HepG2 (cell line): Measurements from ENCODE around the gene USH2A. TPM values are rescaled to one million over a fixed set of nuclear protein-coding genes. Genes with fewer than 3 reads are reported as not detected.

Experiments used
- ATAC-seq: fragments of 200-7000 bp; cut with Tn5 transposase; 3 replicates; pipeline ENCODE4 v1.9.1; 2020; ENCODE audit warnings: mild to moderate bottlenecking, moderate library complexity
- BruUV-seq: library from RNA; stranded (reverse); fragments of 400-500 nt; replicated peaks from 2 replicates; lab custom pipeline; 2021; lab: Mats Ljungman, UMichigan
- CTCF ChIA-PET: fragments of 300-600 bp; formaldehyde crosslinking; extraction: SDS; loops from one replicate; lab custom pipeline; 2021; ENCODE audit warnings: low total read pairs, inconsistent platforms, low intra/inter-chr PET ratio; lab: Yijun Ruan, JAX
- POLR2A ChIA-PET: fragments of 350-600 bp; sonication (Branson Sonifier 250); formaldehyde crosslinking; loops from one replicate; lab custom pipeline; 2020; ENCODE audit warnings: antibody characterized with exemption, inconsistent platforms; lab: Yijun Ruan, JAX
- DNase-seq: peaks from one replicate; pipeline ENCODE4 v3.0.0-alpha.2; 2015; ENCODE audit warnings: low spot score
- FAIRE-seq: peaks from 3 replicates; lab custom pipeline; 2011; peaks lifted over from hg19 to GRCh38; lab: Jason Lieb, UNC
- H2AFZ ChIP-seq: one replicate; pipeline ENCODE4 v1.6.1; 2011; ENCODE audit warnings: low read length, inconsistent platforms
- H3K27ac ChIP-seq: fragments of 300-600 bp; 3 replicates; pipeline ENCODE4 v1.8.0; 2011; ENCODE audit warnings: mixed run types, mild to moderate bottlenecking, mixed read lengths, low read length, inconsistent platforms; ENCODE audit not compliant: insufficient read depth; ENCODE audit errors: extremely low read length
- H3K27me3 ChIP-seq, 2 experiments: fragments of 200-600 bp in 1 of 2; 2 replicates in 1 of 2; 3 replicates in 1 of 2; pipeline versions ENCODE4 v1.6.0 to v1.8.0; 2011; ENCODE audit warnings: low read length in 2 of 2, mild to moderate bottlenecking in 2 of 2, moderate library complexity in 2 of 2, inconsistent platforms in 1 of 2; ENCODE audit not compliant: insufficient read depth in 2 of 2, control insufficient read depth in 1 of 2
- H3K36me3 ChIP-seq, 2 experiments: fragments of 200-600 bp in 1 of 2; replicated peaks in 1 of 2; 2 replicates in 1 of 2; 3 replicates in 1 of 2; pipeline versions ENCODE4 v1.5.1 to v1.8.0; 2011; ENCODE audit warnings: low read length in 2 of 2, inconsistent platforms in 1 of 2; ENCODE audit not compliant: insufficient read depth in 2 of 2, control insufficient read depth in 1 of 2
- H3K4me1 ChIP-seq: 2 replicates; pipeline ENCODE4 v1.5.1; 2012; ENCODE audit warnings: low read length, inconsistent platforms; ENCODE audit not compliant: insufficient read depth
- H3K4me2 ChIP-seq: 2 replicates; pipeline ENCODE4 v1.6.0; 2011; ENCODE audit warnings: low read depth, low read length, inconsistent platforms
- H3K4me3 ChIP-seq, 3 experiments: fragments of 200-600 bp in 1 of 3; sonication (generic), shearing (Covaris generic) in 1 of 3; replicated peaks in 1 of 3; 2 replicates each; pipeline ENCODE4 v1.5.1; 2011 to 2016; ENCODE audit warnings: low read length in 3 of 3, inconsistent platforms in 2 of 3, low read depth in 2 of 3, mild to moderate bottlenecking in 2 of 3, control low read depth in 1 of 3, mixed read lengths in 1 of 3; ENCODE audit not compliant: insufficient read depth in 1 of 3
- H3K79me2 ChIP-seq: one replicate; pipeline ENCODE4 v1.6.1; 2011; ENCODE audit warnings: low read length, inconsistent platforms; ENCODE audit not compliant: insufficient read depth
- H3K9ac ChIP-seq: 2 replicates; pipeline ENCODE4 v1.6.0; 2011; ENCODE audit warnings: mild to moderate bottlenecking, low read depth, low read length, inconsistent platforms; ENCODE audit not compliant: insufficient read depth
- H3K9me3 ChIP-seq: 2 replicates; pipeline ENCODE4 v1.5.1; 2012; ENCODE audit warnings: mild to moderate bottlenecking, low read length
- H4K20me1 ChIP-seq: 2 replicates; pipeline ENCODE4 v1.6.0; 2011; ENCODE audit warnings: inconsistent platforms, mild to moderate bottlenecking, low read length, moderate library complexity; ENCODE audit not compliant: insufficient read depth
- CREB3 ChIP-seq: sonication (generic); formaldehyde crosslinking; IDR thresholded peaks from 2 replicates; pipeline ENCODE4 v1.5.0; 2020; ENCODE audit warnings: missing genetic modification reagents
- CTCF ChIP-seq: sonication (generic); formaldehyde crosslinking; IDR thresholded peaks from 2 replicates; pipeline ENCODE4 v1.5.0; 2020; ENCODE audit warnings: mild to moderate bottlenecking, missing genetic modification reagents, moderate library complexity
- ELF4 ChIP-seq: sonication (generic); formaldehyde crosslinking; IDR thresholded peaks from 2 replicates; pipeline ENCODE4 v1.5.0; 2020; ENCODE audit warnings: missing genetic modification reagents, mild to moderate bottlenecking, moderate library complexity, borderline replicate concordance
- MAFG ChIP-seq: sonication (generic); formaldehyde crosslinking; IDR thresholded peaks from 2 replicates; pipeline ENCODE4 v1.5.1; 2020; ENCODE audit warnings: mild to moderate bottlenecking, missing genetic modification reagents
- PAF1 ChIP-seq: IDR thresholded peaks from 2 replicates; pipeline ENCODE4 v1.6.1; 2016; ENCODE audit warnings: missing genetic modification reagents, missing compliant biosample characterization
- POGZ ChIP-seq: sonication (generic); formaldehyde crosslinking; IDR thresholded peaks from 2 replicates; pipeline ENCODE4 v1.4.0; 2020; ENCODE audit warnings: mild to moderate bottlenecking, missing genetic modification reagents
- TEAD2 ChIP-seq: sonication (generic); formaldehyde crosslinking; IDR thresholded peaks from 2 replicates; pipeline ENCODE4 v1.9.0; 2021; ENCODE audit warnings: missing genetic modification reagents
- YY1 ChIP-seq: IDR thresholded peaks from 2 replicates; pipeline ENCODE4 v1.6.1; 2011; ENCODE audit warnings: low read length, low read depth, moderate library complexity, mild to moderate bottlenecking; ENCODE audit not compliant: insufficient read depth, insufficient replicate concordance
- ZBTB2 ChIP-seq: sonication (generic); formaldehyde crosslinking; IDR thresholded peaks from 2 replicates; pipeline ENCODE4 v1.8.0; 2022; ENCODE audit warnings: low read depth, missing genetic modification reagents
- ZZZ3 ChIP-seq: sonication (generic); formaldehyde crosslinking; IDR thresholded peaks from 2 replicates; pipeline ENCODE4 v1.4.0; 2020; ENCODE audit warnings: missing genetic modification reagents, mild to moderate bottlenecking, borderline replicate concordance
- whole genome bisulfite sequencing: methylation state at CpG from one replicate; pipeline ENCODE4 v1.1.6; 2017; ENCODE audit warnings: low lambda C conversion rate; 5-methylcytosine and 5-hydroxymethylcytosine counted together
- in situ Hi-C: cut with HindIII; loops from 2 replicates; pipeline ENCODE4 v1.10.0; 2017; ENCODE audit warnings: low pct_unique_long_range_greater_than_20kb; ENCODE audit not compliant: extremely low pct_ligation_motif_present
- intact Hi-C: fragments of 100-400 bp; cut with micrococcal nuclease; formaldehyde crosslinking; loops from one replicate; pipeline ENCODE4 v1.10.0; 2022; ENCODE audit not compliant: unreplicated experiment
- polyA plus RNA-seq, 8 experiments: library from polyadenylated mRNA; depleted of rRNA in 3 of 8; stranded (reverse) in 7 of 8; unstranded in 1 of 8; fragments of >200 nt; fragmentation: Illumina TruSeq in 4 of 8; extraction: Trizol in 4 of 8; gene quantifications; 2 replicates each; pipeline versions ENCODE4 v1.2.1 to v1.2.3, GENCODE V29; 2011 to 2016; ENCODE audit warnings: low read depth in 4 of 8, missing spikeins in 1 of 8, mixed read lengths in 1 of 8; ENCODE audit not compliant: insufficient read depth in 1 of 8
- total RNA-seq, 5 experiments: library from RNA; depleted of rRNA; stranded (reverse); fragments of >200 nt; fragmentation: Illumina TruSeq; extraction: Trizol; gene quantifications; 2 replicates each; pipeline ENCODE4 v1.2.3, GENCODE V29; 2016; ENCODE audit warnings: low read depth in 1 of 5

Gene USH2A
- total and polyA plus RNA-seq, 2 of the 13 experiments (the other 11 are each of a cell fraction or from before 2014, with no cell fraction given) = 0.02 TPM; not detected in 1

- H3K27me3 ChIP-seq = no peaks in the 10 kb centered on the region
- H3K9ac ChIP-seq = no peak overlapping the region
- H3K9me3 ChIP-seq = no peaks in the 10 kb centered on the region
- no peaks in the 10 kb centered on the region for H3K4me1 ChIP-seq
- no peak overlapping the region for H3K4me3 ChIP-seq
- no peak for DNase-seq
- H3K36me3 ChIP-seq = no peaks in the 10 kb centered on the region
- no peaks in the 10 kb centered on the region for H3K79me2 ChIP-seq
- no peak for TF ChIP-seq ELF4 (CRISPR knock-in tag)
- no peak for TF ChIP-seq YY1
- TF ChIP-seq POGZ = no peak
- TF ChIP-seq CREB3 (CRISPR knock-in tag) = no peak
- no peak for TF ChIP-seq ZBTB2 (CRISPR knock-in tag)
- no peak for TF ChIP-seq CTCF (CRISPR knock-in tag)
- TF ChIP-seq MAFG (CRISPR knock-in tag) = no peak
- no peak for TF ChIP-seq PAF1 (CRISPR knock-in tag)
- TF ChIP-seq TEAD2 = no peak
- TF ChIP-seq ZZZ3 (CRISPR knock-in tag) = no peak
- WGBS = 4% methylated on average over 3 of the region's 3 CpGs
- no peak overlapping the region for H3K27ac ChIP-seq
- ChIA-PET POLR2A (no interaction called here), CTCF (no interaction called here)
- no TSS peak for BruUV-seq
- intact Hi-C loops = no loop called here
- H4K20me1 ChIP-seq = no peaks in the 10 kb centered on the region
- ATAC-seq = no peak
- no peak for FAIRE-seq
- in situ Hi-C loops = no loop called here
- H2AFZ ChIP-seq = no peak overlapping the region
- H3K4me2 ChIP-seq = no peak overlapping the region
These were observed 695.1 kb downstream of the USH2A start for GRCh38 chr1:215728169-215728568.
